Thyroid gland (tissue), 4 donors: ENCODE data around the gene RBBP9. TPM values are rescaled to one million over a fixed set of nuclear protein-coding genes. Genes with fewer than 3 reads are reported as not detected.
"Not testable (repeated sequence)": the region's sequence is repeated elsewhere in the genome, so short reads cannot be mapped to it uniquely, and the experiment has no call there.

Source experiments
- DNase-seq, 2 donors: peaks; one replicate each; pipeline ENCODE4 v3.0.0-alpha.2; 2019
- H3K27ac ChIP-seq, 3 donors: fragments of 200-600 bp; sonication (generic); 1 replicate in 2 of 3; 2 replicates in 1 of 3; pipeline ENCODE4 v1.5.1; 2016 to 2019; ENCODE audit warnings: mild to moderate bottlenecking in 1 of 3, moderate library complexity in 1 of 3
- H3K27me3 ChIP-seq: fragments of 200-600 bp; sonication (generic); one replicate; pipeline ENCODE4 v1.5.1; 2019
- H3K36me3 ChIP-seq, 2 donors: fragments of 200-600 bp; sonication (generic); one replicate each; pipeline ENCODE4 v1.5.1; 2016 to 2019
- H3K4me1 ChIP-seq, 2 donors: fragments of 200-600 bp; sonication (generic); one replicate each; pipeline ENCODE4 v1.5.1; 2017 to 2019
- H3K4me3 ChIP-seq, 3 donors: fragments of 200-600 bp; sonication (generic); replicated peaks in 1 of 3; 1 replicate in 2 of 3; 2 replicates in 1 of 3; pipeline ENCODE4 v1.5.1; 2016; ENCODE audit warnings: mild to moderate bottlenecking in 1 of 3
- H3K9me3 ChIP-seq: fragments of 200-600 bp; sonication (generic); one replicate; pipeline ENCODE4 v1.5.1; 2017
- CTCF ChIP-seq, 6 experiments: fragments of 200-600 bp in 3 of 6; fragments of 450-650 bp in 3 of 6; sonication (generic) in 3 of 6; IDR thresholded peaks; one replicate each; pipeline ENCODE4 v1.5.1; 2016 to 2019; ENCODE audit warnings: antibody characterized with exemption in 6 of 6, mild to moderate bottlenecking in 2 of 6, inconsistent platforms in 1 of 6, moderate library complexity in 1 of 6
- POLR2A ChIP-seq, 2 donors: fragments of 450-650 bp; IDR thresholded peaks; one replicate each; pipeline ENCODE4 v1.6.1; 2017; ENCODE audit warnings: antibody characterized with exemption in 2 of 2, mild to moderate bottlenecking in 2 of 2, moderate library complexity in 1 of 2
- WGBS, 2 donors: methylation state at CpG; one replicate each; pipeline ENCODE4 v1.1.5; 2017; 5-methylcytosine and 5-hydroxymethylcytosine counted together
- intact Hi-C: fragments of 100-400 bp; cut with DNase I; formaldehyde crosslinking; loops from one replicate; pipeline ENCODE4 v1.15.1; 2023
- total RNA-seq, 4 donors: library from RNA; depleted of rRNA; stranded (reverse); fragments of >200 nt; gene quantifications; one replicate each; pipeline ENCODE4 v1.2.3, GENCODE V29; 2016

RBBP9 gene
- total RNA-seq, 4 donors from 2014 or later: 51.5 to 106 (median 66.3) TPM

GRCh38 chr20:18527836-18528235 is 30.8 kb upstream of the RBBP9 start:
- H3K27ac ChIP-seq: no peak overlapping the region
- H3K36me3 ChIP-seq: peaks cover 71 to 85% of the 10 kb centered on the region in 2 donors
- no peak overlapping the region for H3K4me3 ChIP-seq
- H3K27me3 ChIP-seq: no peaks in the 10 kb centered on the region
- TF ChIP-seq POLR2A (IDR thresholded peaks at IDR 0.05): no peak
- TF ChIP-seq CTCF (IDR thresholded peaks at IDR 0.05): no peak
- intact Hi-C loops: no loop called here
- H3K4me1 ChIP-seq: no peaks in the 10 kb centered on the region
- WGBS, 2 donors: 86 to 94% methylated on average over 2 of the region's 2 CpGs
- DNase-seq: no peak
- H3K9me3 ChIP-seq: no peaks in the 10 kb centered on the region

GRCh38 chr20:18527339-18527738 is 30.3 kb upstream of the RBBP9 start:
- H3K4me3 ChIP-seq: no peak overlapping the region
- no peaks in the 10 kb centered on the region for H3K27me3 ChIP-seq
- WGBS, 2 donors: 95 to 97% methylated on average over 2 of the region's 2 CpGs
- intact Hi-C loops: no loop called here
- no peak overlapping the region for H3K27ac ChIP-seq
- no peaks in the 10 kb centered on the region for H3K9me3 ChIP-seq
- no peaks in the 10 kb centered on the region for H3K4me1 ChIP-seq
- peaks cover 66 to 80% of the 10 kb centered on the region in 2 donors for H3K36me3 ChIP-seq
- TF ChIP-seq CTCF (IDR thresholded peaks at IDR 0.05) (no peak), POLR2A (IDR thresholded peaks at IDR 0.05) (no peak)
- no peak for DNase-seq

DNA sequence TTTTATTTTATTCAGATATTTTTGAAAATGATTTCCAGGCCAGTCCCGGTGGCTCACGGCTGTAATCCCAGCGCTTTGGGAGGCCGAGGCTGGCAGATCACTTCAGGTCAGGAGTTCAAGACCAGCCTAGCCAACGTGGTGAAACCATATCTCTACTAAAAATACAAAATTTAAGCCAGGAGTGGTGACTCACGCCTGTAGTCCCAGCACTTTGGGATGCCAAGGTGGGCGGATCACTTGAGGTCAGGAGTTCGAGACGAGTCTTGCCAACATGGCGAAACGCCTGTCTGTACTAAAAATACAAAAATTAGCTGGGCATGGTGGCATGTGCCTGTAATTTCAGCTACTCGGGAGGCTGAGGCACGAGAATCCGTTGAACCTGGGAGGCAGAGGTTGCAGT is 29.7 kb upstream of the RBBP9 start:
- H3K27me3 ChIP-seq, H3K9me3 ChIP-seq, DNase-seq, H3K4me1 ChIP-seq, H3K27ac ChIP-seq, intact Hi-C loops, H3K4me3 ChIP-seq: not testable (repeated sequence)
- WGBS, 2 donors: 83 to 84% methylated on average over 14 of the region's 14 CpGs
- peaks cover 62 to 74% of the 10 kb centered on the region in 2 donors for H3K36me3 ChIP-seq

GRCh38 chr20:18524646-18525045 is 27.6 kb upstream of the RBBP9 start:
- no peaks in the 10 kb centered on the region for H3K27me3 ChIP-seq
- TF ChIP-seq POLR2A (IDR thresholded peaks at IDR 0.05) (no peak), CTCF (IDR thresholded peaks at IDR 0.05) (no peak)
- no peaks in the 10 kb centered on the region for H3K4me1 ChIP-seq
- intact Hi-C loops: no loop called here
- H3K27ac ChIP-seq: no peak overlapping the region
- no peak overlapping the region for H3K4me3 ChIP-seq
- peaks cover 43 to 54% of the 10 kb centered on the region in 2 donors for H3K36me3 ChIP-seq
- WGBS, 2 donors: 93 to 100% methylated on average over 1 of the region's 1 CpG
- no peak for DNase-seq
- H3K9me3 ChIP-seq: no peaks in the 10 kb centered on the region

GRCh38 chr20:18523066-18523465 is 26.0 kb upstream of the RBBP9 start:
- no peak for DNase-seq
- no peak overlapping the region for H3K27ac ChIP-seq
- H3K27me3 ChIP-seq: no peaks in the 10 kb centered on the region
- TF ChIP-seq POLR2A (IDR thresholded peaks at IDR 0.05) (no peak), CTCF (IDR thresholded peaks at IDR 0.05) (no peak)
- 86 to 87% methylated on average over 2 of the region's 2 CpGs for WGBS, 2 donors
- intact Hi-C loops: no loop called here
- H3K36me3 ChIP-seq: peaks cover 38 to 39% of the 10 kb centered on the region in 2 donors
- no peak overlapping the region for H3K4me3 ChIP-seq
- no peaks in the 10 kb centered on the region for H3K4me1 ChIP-seq
- H3K9me3 ChIP-seq: no peaks in the 10 kb centered on the region

GRCh38 chr20:18522066-18522465 is 25.0 kb upstream of the RBBP9 start:
- peaks cover 28 to 29% of the 10 kb centered on the region in 2 donors for H3K36me3 ChIP-seq
- H3K4me1 ChIP-seq, H3K27me3 ChIP-seq, DNase-seq, intact Hi-C loops, H3K9me3 ChIP-seq, H3K4me3 ChIP-seq, H3K27ac ChIP-seq: not testable (repeated sequence)
- 92% methylated on average over 9 of the region's 9 CpGs for WGBS, 2 donors
